Measurements from ENCODE around the gene CNOT4. TPM values are rescaled to one million over a fixed set of nuclear protein-coding genes. Genes with fewer than 3 reads are reported as not detected.

CNOT4 gene
- total RNA-seq, 1 experiment from 2014 or later = 16.6 TPM

- H3K79me2 ChIP-seq (ENCODE audit: insufficient read depth, low read length) = peaks cover 93% of the 10 kb centered on the region
- H3K4me3 ChIP-seq (replicated peaks in 1 of 2; ENCODE audit: low read depth in 1 of 2, low read length in 2 of 2) = no peak overlapping the region
- no peaks in the 10 kb centered on the region for H4K20me1 ChIP-seq (ENCODE audit: insufficient read depth)
- H3K9ac ChIP-seq (ENCODE audit: low read length) = no peak overlapping the region
- RAD21 ChIA-PET (ENCODE audit: low non-redundant PET in 1 of 2, low total read pairs in 2 of 2, uncharacterized antibody in 2 of 2, unreplicated experiment in 2 of 2) = no interaction called here
- POLR2A ChIA-PET = no interaction called here
- CTCF ChIA-PET = no interaction called here
- no peak overlapping the region for H3K4me2 ChIP-seq (ENCODE audit: low read length)
- no peak overlapping the region for H3K27ac ChIP-seq (ENCODE audit: low read depth, low read length)
- no peak for TF ChIP-seq ZBTB33 (IDR thresholded peaks at IDR 0.05; ENCODE audit: extremely low read depth, insufficient replicate concordance, low read length)
- no peak for TF ChIP-seq SRF (IDR thresholded peaks at IDR 0.05; ENCODE audit: low read depth)
- no peak for TF ChIP-seq TCF7L2 (IDR thresholded peaks at IDR 0.05; ENCODE audit: borderline replicate concordance, extremely low read depth, insufficient read depth, insufficient read length)
- no peak for TF ChIP-seq EZH2phosphoT487 (IDR thresholded peaks at IDR 0.05; ENCODE audit: borderline replicate concordance)
- no peak for TF ChIP-seq SP1 (IDR thresholded peaks at IDR 0.05; ENCODE audit: low read depth)
- TF ChIP-seq ELF1 (IDR thresholded peaks at IDR 0.05; ENCODE audit: borderline replicate concordance, low read depth) = no peak
- TF ChIP-seq ZNF274 (IDR thresholded peaks at IDR 0.05; ENCODE audit: low read depth, low read length) = no peak
- TF ChIP-seq, protein P1, sequence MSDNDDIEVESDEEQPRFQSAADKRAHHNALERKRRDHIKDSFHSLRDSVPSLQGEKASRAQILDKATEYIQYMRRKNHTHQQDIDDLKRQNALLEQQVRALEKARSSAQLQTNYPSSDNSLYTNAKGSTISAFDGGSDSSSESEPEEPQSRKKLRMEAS (IDR thresholded peaks at IDR 0.05) = no peak
- TF ChIP-seq POLR2A (IDR thresholded peaks at IDR 0.05; ENCODE audit: borderline replicate concordance, extremely low read depth, insufficient read depth, insufficient read length) = no peak
- BruUV-seq (replicated peaks) = no TSS peak
- ATAC-seq = no peak
- H3K4me1 ChIP-seq (ENCODE audit: control insufficient read depth in 1 of 2, insufficient read depth in 2 of 2, low read length in 2 of 2) = no peaks in the 10 kb centered on the region
- DNase-seq (ENCODE audit: low read depth, low spot score) = no peak
- H3K36me3 ChIP-seq (ENCODE audit: control insufficient read depth in 1 of 2, insufficient read depth in 2 of 2, low read length in 2 of 2) = no peaks in the 10 kb centered on the region
- no peak overlapping the region for H2AFZ ChIP-seq (ENCODE audit: low read depth, low read length, poor library complexity, severe bottlenecking)
- no peaks in the 10 kb centered on the region for H3K9me2 ChIP-seq (ENCODE audit: insufficient read depth)
- intact Hi-C loops (cut with micrococcal nuclease) = no loop called here
- H3K9me3 ChIP-seq (ENCODE audit: control insufficient read depth in 1 of 2, insufficient read depth in 1 of 2, low read depth in 1 of 2, low read length in 2 of 2) = no peaks in the 10 kb centered on the region
- H3K27me3 ChIP-seq (ENCODE audit: insufficient read depth, low read length) = no peaks in the 10 kb centered on the region
Observed at GRCh38 chr7:135481598-135481979, 28.3 kb downstream of the CNOT4 start.
